Testis (tissue), 2 donors: ENCODE data around the gene CD40LG.

ENCODE experiments used
- POLR2A ChIP-seq: fragments of 450-650 bp; IDR thresholded peaks from one replicate; pipeline ENCODE4 v1.6.1; 2017; ENCODE audit warnings: antibody characterized with exemption, mild to moderate bottlenecking, moderate library complexity
- TF ChIP-seq, protein P1 (sequence below), 3 experiments: fragments of 450-650 bp in 2 of 3; fragments of 200-600 bp in 1 of 3; sonication (generic) in 1 of 3; IDR thresholded peaks; one replicate each; pipeline ENCODE4 v1.5.1; 2016 to 2019; ENCODE audit warnings: antibody characterized with exemption in 3 of 3, mild to moderate bottlenecking in 2 of 3, moderate library complexity in 1 of 3

DNA sequence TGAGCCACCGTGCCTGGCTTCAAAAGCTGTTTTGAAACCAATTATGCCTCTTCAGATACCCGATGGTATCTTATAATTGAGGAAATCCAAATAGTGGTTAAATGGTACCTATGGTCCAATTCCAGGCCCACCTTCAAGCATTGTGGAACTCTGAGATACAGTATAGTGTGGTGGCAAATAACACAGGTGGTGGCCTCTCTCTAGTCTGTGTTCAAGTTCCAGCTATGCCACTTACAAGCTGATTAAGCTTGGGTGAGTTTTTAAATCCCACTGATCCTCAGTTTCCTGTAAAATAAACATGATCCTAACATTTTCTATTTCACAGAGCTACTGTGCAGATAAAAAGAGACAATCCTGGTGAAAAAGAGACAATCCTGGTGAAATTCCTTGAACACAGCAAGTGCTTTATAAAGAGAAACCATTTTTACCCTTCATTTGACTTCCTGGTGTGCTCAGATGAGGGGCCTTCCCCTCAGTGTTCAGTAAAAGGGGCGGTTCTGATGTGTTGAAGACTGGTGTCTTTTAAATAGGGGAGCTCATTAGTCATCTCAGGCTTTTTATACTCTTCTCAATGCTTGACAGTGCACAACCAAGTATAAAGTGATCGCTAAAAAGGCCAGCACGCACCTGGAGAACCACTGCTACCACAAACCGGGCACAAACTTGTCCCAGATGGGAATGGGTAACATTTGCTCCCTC is 30.8 kb upstream of the CD40LG start:
- TF ChIP-seq, protein P1, sequence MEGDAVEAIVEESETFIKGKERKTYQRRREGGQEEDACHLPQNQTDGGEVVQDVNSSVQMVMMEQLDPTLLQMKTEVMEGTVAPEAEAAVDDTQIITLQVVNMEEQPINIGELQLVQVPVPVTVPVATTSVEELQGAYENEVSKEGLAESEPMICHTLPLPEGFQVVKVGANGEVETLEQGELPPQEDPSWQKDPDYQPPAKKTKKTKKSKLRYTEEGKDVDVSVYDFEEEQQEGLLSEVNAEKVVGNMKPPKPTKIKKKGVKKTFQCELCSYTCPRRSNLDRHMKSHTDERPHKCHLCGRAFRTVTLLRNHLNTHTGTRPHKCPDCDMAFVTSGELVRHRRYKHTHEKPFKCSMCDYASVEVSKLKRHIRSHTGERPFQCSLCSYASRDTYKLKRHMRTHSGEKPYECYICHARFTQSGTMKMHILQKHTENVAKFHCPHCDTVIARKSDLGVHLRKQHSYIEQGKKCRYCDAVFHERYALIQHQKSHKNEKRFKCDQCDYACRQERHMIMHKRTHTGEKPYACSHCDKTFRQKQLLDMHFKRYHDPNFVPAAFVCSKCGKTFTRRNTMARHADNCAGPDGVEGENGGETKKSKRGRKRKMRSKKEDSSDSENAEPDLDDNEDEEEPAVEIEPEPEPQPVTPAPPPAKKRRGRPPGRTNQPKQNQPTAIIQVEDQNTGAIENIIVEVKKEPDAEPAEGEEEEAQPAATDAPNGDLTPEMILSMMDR (IDR thresholded peaks at IDR 0.05): no peak
- no peak for TF ChIP-seq POLR2A
